ENCODE measurements around the gene GSE1.

GSE1 gene

GRCh38 chr16:85640585-85640984 is 27.5 kb downstream of the GSE1 start:
- no peak for TF ChIP-seq CTCF (IDR thresholded peaks at IDR 0.05)
- H3K4me1 ChIP-seq: peaks cover 0 to 39% (median 2%) of the 10 kb centered on the region in 4 donors
- H3K36me3 ChIP-seq: peaks cover 0 to 22% (median 3%) of the 10 kb centered on the region in 3 donors
- H3K4me3 ChIP-seq: no peak overlapping the region
- no peak overlapping the region for H3K27ac ChIP-seq
- no peaks in the 10 kb centered on the region for H3K27me3 ChIP-seq
- intact Hi-C loops (cut with DNase I; ENCODE audit: low total_unique reads): no loop called here
- no peaks in the 10 kb centered on the region for H3K9me3 ChIP-seq
- no peak for DNase-seq

DNA sequence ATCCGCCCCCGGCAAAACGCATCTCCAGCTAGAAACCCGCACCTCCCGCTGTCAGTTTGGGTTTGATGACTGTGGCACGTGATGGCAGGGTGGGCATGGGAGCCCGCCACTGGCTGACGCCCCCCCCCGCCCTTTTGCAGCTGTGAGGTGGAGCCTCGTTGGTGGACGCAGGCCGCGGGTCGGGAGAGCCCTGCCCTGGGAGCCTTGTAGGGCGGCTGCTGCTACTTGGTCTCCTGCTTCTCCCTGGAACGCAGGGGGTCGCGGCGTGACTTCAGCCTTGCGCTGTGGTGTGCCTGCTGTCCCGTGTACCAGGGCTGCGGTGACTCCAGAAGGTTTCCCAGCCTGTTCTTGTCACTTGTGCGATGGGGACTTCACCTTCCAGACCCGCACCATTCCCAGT is 28.2 kb downstream of the GSE1 start:
- H3K36me3 ChIP-seq: peaks cover 0 to 18% (median 3%) of the 10 kb centered on the region in 3 donors
- H3K9me3 ChIP-seq: no peaks in the 10 kb centered on the region
- H3K27me3 ChIP-seq: no peaks in the 10 kb centered on the region
- TF ChIP-seq CTCF (IDR thresholded peaks at IDR 0.05): no peak
- H3K4me1 ChIP-seq: peaks cover 0 to 32% (median 2%) of the 10 kb centered on the region in 4 donors
- DNase-seq: no peak
- intact Hi-C loops (cut with DNase I; ENCODE audit: low total_unique reads): no loop called here
- H3K27ac ChIP-seq: no peak overlapping the region
- no peak overlapping the region for H3K4me3 ChIP-seq

DNA sequence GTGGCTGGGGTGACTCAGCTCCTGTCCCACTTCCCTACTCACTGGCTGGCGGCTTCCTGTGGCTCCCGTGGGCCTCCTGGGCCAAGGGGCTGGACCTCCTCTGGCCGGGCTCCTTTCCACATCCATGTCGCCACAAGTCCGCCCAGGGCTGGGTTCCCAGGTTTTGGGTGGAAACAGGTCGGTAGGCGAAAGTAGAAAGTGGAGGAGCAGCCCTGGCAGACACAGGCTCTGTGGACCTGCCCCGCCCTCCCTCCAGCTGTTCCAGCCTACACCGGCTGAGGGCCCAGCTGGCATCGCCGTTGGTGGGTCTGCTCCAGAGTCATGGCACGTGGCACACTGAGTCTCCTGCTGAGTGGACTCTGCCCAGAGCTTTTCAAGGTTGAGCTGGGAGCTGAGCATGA is 28.7 kb downstream of the GSE1 start:
- intact Hi-C loops (cut with DNase I; ENCODE audit: low total_unique reads): no loop called here
- Histone ChIP-seq H3K36me3 (peaks cover 0 to 20% (median 3%) of the 10 kb centered on the region in 3 donors), H3K27ac (no peak overlapping the region), H3K4me1 (peaks cover 0 to 31% (median 2%) of the 10 kb centered on the region in 4 donors), H3K9me3 (no peaks in the 10 kb centered on the region), H3K27me3 (no peaks in the 10 kb centered on the region), H3K4me3 (no peak overlapping the region)
- peak in 1 of 2 donors; percentile 50 for DNase-seq
- TF ChIP-seq CTCF (IDR thresholded peaks at IDR 0.05): no peak

GRCh38 chr16:85642762-85643358 is 29.7 kb downstream of the GSE1 start:
- Histone ChIP-seq H3K9me3 (no peaks in the 10 kb centered on the region), H3K27ac (no peak overlapping the region), H3K27me3 (no peaks in the 10 kb centered on the region), H3K36me3 (peaks cover 0 to 18% (median 3%) of the 10 kb centered on the region in 3 donors), H3K4me3 (no peak overlapping the region), H3K4me1 (peaks cover 0 to 24% (median 2%) of the 10 kb centered on the region in 4 donors)
- DNase-seq: no peak
- intact Hi-C loops (cut with DNase I; ENCODE audit: low total_unique reads): no loop called here
- no peak for TF ChIP-seq CTCF (IDR thresholded peaks at IDR 0.05)

- Histone ChIP-seq H3K9me3 (no peaks in the 10 kb centered on the region), H3K27me3 (no peaks in the 10 kb centered on the region), H3K36me3 (peaks cover 0 to 25% (median 3%) of the 10 kb centered on the region in 3 donors), H3K27ac (no peak overlapping the region), H3K4me1 (peaks cover 0 to 24% (median 2%) of the 10 kb centered on the region in 4 donors), H3K4me3 (no peak overlapping the region)
- no peak for TF ChIP-seq CTCF (IDR thresholded peaks at IDR 0.05)
- no peak for DNase-seq
- intact Hi-C loops (cut with DNase I; ENCODE audit: low total_unique reads): no loop called here
Measured at GRCh38 chr16:85643631-85644030, 30.5 kb downstream of the GSE1 start.
